Measurements from ENCODE around the gene ORAI3. TPM values are rescaled to one million over a fixed set of nuclear protein-coding genes. Genes with fewer than 3 reads are reported as not detected.
A peak's percentile ranks its signal among the peaks of the same experiment; 100 is the strongest.

ORAI3 gene
- total RNA-seq, 2 experiments from 2014 or later = 7.8 to 18.3 TPM

DNA sequence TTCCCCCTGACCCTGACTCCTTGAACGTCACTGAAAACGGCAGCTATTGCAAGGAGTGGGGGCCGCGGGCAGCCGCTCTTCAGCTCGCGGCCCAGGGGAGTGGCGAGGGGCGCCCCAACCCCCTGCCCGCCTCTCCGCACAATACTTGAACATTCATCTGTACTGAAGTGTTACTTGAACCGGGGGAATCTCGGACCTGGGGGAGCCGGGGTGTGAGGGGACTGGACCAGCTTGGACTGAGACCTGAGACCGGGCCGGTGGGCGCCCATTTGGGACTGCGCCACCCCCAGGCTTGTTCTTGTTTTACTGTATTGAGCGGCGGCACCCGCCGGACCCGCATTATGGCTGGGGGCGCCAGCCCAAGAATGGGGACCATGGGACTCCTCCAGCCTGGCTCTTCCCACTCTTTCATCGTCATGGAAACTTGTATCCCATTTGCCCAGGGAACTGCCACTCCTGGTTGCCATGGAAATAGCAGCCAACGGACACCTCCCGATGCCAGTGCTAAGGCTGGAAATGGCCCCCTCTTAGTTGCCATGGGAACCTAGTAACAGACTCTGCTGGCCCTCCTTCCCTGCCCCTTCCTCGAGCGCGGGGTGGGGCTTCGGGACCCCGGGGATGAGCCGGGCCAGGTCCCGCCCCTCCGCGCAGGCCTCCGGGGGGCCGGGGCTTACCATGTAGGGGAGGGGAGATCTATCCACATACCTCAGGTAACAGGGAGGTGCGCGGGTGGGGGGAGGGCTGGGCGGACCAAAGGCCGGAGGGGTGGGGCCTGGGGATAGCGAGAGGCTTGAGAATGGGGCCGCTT, 805 bp upstream of the ORAI3 start:
- no peaks in the 10 kb centered on the region for H4K20me1 ChIP-seq (ENCODE audit: insufficient read depth, low read length)
- H3K4me2 ChIP-seq (ENCODE audit: low read length) = peak overlapping the region; percentile 77
- BruUV-seq (replicated peaks) = TSS peak; percentile 53
- H3K9me2 ChIP-seq (ENCODE audit: insufficient read depth, low read length) = no peaks in the 10 kb centered on the region
- ChIA-PET CTCF (ENCODE audit: unreplicated experiment) (no interaction called here), POLR2A (no interaction called here)
- peak overlapping the region; percentile 72 for H3K4me3 ChIP-seq (ENCODE audit: low read depth, low read length, poor library complexity, severe bottlenecking)
- no peak for DNase-seq (ENCODE audit: low spot score)
- no peak overlapping the region for H3K27ac ChIP-seq (ENCODE audit: low read depth, low read length, poor library complexity, severe bottlenecking)
- intact Hi-C loops (cut with micrococcal nuclease; ENCODE audit: unreplicated experiment) = no loop called here
- H3K9me3 ChIP-seq (ENCODE audit: low read length) = no peaks in the 10 kb centered on the region
- TF ChIP-seq CTCF (conservative IDR thresholded peaks at IDR 0.05; ENCODE audit: low read length) (no peak), EZH2phosphoT487 (IDR thresholded peaks at IDR 0.05; ENCODE audit: borderline replicate concordance, low read depth, low read length) (no peak)
- H3K36me3 ChIP-seq (ENCODE audit: insufficient read depth, low read length) = peaks cover 15% of the 10 kb centered on the region
- no peaks in the 10 kb centered on the region for H3K79me2 ChIP-seq (ENCODE audit: insufficient read depth, low read depth, low read length)
- H3K4me1 ChIP-seq (ENCODE audit: insufficient read depth, low read length, poor library complexity, severe bottlenecking) = peaks cover 24% of the 10 kb centered on the region
- no peak overlapping the region for H2AFZ ChIP-seq (ENCODE audit: low read length)

GRCh38 chr16:30949650-30950515, 1.0 kb downstream of the ORAI3 start:
- POLR2A ChIA-PET = no interaction called here
- intact Hi-C loops (cut with micrococcal nuclease; ENCODE audit: unreplicated experiment) = no loop called here
- H3K9me3 ChIP-seq (ENCODE audit: low read length) = no peaks in the 10 kb centered on the region
- CTCF ChIA-PET (ENCODE audit: unreplicated experiment) = interaction anchor here (0.6 kb wide), 1 partner anchor 415 kb away, joined by 19 read pairs; no protein-coding TSS in a partner anchor
- no peak overlapping the region; the same call in 1 of the 2 replicates for H2AFZ ChIP-seq (ENCODE audit: low read length)
- H3K36me3 ChIP-seq (ENCODE audit: insufficient read depth, low read length) = 0 out of 2 replicates have a peak, but pooled peaks cover 3% of the 10 kb centered on the region
- H3K9me2 ChIP-seq (ENCODE audit: insufficient read depth, low read length) = no peaks in the 10 kb centered on the region
- BruUV-seq (replicated peaks) = no TSS peak
- peak overlapping the region; percentile 77 for H3K4me2 ChIP-seq (ENCODE audit: low read length)
- H4K20me1 ChIP-seq (ENCODE audit: insufficient read depth, low read length) = no peaks in the 10 kb centered on the region
- peak; percentile 57 for DNase-seq (ENCODE audit: low spot score)
- H3K27ac ChIP-seq (ENCODE audit: low read depth, low read length, poor library complexity, severe bottlenecking) = peak overlapping the region; percentile 31
- no peaks in the 10 kb centered on the region for H3K79me2 ChIP-seq (ENCODE audit: insufficient read depth, low read depth, low read length)
- peak; percentile 68 for TF ChIP-seq CTCF (conservative IDR thresholded peaks at IDR 0.05; ENCODE audit: low read length)
- TF ChIP-seq EZH2phosphoT487 (IDR thresholded peaks at IDR 0.05; ENCODE audit: borderline replicate concordance, low read depth, low read length) = no peak
- H3K4me3 ChIP-seq (ENCODE audit: low read depth, low read length, poor library complexity, severe bottlenecking) = peak overlapping the region; percentile 72
- peaks cover 34% of the 10 kb centered on the region for H3K4me1 ChIP-seq (ENCODE audit: insufficient read depth, low read length, poor library complexity, severe bottlenecking)
